GM19467 (cell line): ENCODE measurements around the gene MOGAT1.
"Not testable (repeated sequence)": the region's sequence is repeated elsewhere in the genome, so short reads cannot be mapped to it uniquely, and the experiment has no call there.

ENCODE experiments used
- ATAC-seq: cut with Tn5 transposase; IDR thresholded peaks from one replicate; pipeline ENCODE4 v1.9.1; 2021; ENCODE audit warnings: mild to moderate bottlenecking, moderate library complexity; ENCODE audit not compliant: unreplicated experiment

The MOGAT1 gene

DNA sequence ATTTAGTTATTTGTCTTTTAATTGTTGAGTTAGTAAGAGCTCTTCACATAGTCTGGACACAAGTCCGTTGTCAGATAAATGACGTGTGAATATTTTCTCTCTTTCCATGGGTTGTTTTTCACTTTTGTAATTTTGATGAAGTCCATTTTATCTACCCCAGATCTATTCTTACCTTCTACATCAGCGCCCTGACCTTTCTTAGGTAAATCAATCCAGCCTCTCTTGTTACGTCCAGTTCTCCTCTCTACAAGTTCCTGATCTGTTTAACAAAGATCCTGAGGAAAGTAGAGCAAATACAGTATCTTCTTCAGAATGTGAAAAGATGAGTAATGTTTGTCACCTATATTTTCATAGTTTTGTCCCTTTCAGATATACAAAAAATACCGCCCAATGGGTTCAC lies 66.9 kb downstream of the MOGAT1 start:
- ATAC-seq: no peak

DNA sequence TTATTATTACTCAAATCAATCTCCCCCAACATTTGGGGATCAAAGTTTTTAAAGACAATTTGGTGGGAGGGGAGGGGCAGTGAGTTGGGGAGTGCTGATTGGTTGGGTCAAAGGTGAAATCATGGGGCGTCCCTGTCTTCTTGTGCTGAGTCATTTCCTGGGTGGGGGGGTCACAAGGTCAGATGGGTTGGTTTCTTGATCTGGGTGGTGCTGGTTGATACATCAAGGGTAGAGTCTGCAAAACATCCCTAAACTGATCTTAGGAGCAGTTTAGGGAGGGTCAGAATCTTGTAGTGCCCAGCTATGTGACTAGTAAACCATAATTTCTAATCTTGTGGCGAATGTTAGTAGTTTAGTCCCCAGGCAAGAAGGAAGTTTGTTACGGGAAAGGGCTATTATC lies 67.4 kb downstream of the MOGAT1 start:
- ATAC-seq: no peak

DNA sequence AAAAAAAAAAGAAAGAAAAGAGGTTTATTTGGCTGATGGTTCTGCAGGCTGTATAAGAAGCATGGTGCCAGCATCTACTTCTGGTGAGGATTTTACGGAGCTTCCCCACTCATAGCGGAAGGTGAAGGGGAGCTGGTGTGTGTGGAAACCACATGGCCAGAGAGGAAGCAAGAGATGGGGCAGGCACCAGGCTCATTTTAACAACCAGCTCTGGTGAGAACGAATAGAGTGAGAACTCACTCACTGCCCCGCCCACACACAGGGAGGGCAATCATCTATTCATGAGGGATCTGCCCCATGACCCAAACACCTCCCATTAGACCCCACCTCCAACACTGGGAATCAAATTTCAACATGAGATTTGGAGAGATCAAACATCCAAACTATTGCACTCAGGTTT lies 68.5 kb downstream of the MOGAT1 start:
- ATAC-seq: no peak

DNA sequence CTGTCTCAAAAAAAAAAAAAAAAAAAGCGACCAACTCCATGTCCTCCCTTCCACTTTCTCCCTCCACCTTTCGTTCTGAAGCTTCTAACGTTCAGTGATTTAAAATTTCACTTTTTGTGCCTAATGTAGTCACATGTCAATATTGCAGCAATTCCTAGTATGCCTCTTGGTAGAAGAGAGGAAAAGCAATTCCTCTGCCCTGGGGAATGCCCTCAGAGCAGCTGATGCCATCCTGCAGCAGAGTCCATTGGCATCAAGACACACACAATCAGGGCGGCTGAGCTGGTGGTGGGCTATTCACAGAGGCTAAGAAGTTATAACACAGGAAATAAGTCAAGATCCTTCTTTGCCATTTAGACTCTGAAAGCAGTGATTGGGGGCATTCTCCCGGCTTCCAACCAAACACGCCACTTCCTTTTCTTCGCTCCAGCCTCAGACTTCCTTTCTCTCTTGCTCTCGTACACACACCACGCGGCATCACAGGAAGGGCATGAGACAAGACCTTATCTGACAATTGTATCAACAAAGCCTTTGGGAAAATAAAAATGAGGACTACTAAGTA lies 71.9 kb downstream of the MOGAT1 start:
- no peak for ATAC-seq

DNA sequence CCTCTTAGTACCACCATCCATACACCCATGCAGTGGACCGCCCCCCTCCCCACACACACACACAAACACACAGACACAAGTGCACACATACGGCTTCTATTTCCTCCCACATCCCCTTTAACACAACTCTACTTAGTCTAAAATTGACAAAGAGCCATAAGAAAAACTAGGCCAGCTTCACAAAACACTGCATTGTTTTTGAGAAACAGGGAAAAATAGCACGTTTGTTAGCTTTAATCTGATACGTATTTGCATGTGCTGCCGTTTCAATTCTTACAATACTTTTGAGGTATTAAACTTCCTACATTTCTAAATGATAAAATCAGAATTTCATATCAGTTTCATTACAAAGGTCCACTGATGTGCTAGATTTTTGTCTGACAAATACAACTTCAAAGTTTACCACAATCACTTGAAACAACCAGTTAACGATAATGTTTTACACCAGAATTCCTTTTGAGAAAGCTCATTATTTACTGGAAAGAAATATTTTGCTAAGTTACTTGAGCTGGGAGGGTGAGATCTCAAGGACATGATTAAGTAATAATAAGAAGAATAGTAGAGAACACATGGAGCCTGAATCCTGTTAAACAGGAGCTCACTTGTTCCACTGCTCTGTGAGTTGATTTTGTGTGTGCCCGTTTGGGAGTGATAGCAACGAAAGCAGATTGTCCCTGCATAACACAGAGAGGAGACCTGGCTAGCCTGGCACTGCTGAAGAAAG lies 74.5 kb downstream of the MOGAT1 start:
- no peak for ATAC-seq

DNA sequence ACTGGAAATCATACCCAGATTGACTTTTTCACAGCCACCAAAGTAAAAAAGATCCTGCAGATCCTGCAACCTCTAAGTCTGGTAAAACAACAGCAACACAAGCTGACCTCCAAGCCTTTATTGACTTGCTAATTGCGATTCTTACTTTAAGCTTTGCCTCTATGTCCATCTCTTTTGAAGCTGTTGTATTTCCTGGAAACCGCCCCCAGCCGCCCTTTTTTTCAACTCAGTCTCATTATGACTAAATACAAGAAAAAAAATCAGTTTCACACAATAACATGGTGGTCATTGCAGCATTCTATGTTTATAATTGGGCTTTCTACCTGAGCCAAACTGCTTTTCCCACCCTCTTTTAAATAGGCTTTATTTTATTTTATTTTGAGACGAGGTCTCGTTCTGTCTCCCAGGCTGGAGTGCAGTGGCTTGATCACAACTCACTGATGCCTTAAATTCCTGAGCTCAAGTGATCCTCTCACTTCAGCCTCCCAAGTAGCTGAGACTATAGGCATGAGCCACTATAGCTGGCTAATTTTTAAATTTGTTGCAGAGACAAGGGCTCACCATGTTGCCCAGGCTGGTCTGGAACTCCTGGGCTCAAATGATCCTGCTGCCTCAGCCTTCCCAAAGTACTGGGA lies 76.2 kb downstream of the MOGAT1 start:
- no peak for ATAC-seq

DNA sequence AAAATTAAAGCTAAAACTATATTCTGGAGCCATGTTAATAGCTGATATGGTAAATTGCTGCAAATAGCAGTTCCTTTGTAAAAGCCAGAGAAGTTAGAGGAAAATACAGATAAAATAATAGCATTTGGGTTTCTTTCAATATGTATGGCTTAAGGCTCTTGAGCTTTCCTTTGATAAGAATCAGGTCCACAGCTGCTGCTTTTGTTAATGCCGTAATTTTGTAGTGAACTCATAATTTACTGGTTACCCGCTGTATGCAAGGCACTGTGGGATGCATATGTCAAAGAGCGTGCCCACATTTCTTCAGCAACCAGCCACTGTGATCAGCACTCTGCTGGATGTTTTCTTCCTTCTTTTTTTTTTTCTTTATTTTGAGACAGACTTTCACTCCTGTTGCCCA lies 79.1 kb downstream of the MOGAT1 start:
- no peak for ATAC-seq

DNA sequence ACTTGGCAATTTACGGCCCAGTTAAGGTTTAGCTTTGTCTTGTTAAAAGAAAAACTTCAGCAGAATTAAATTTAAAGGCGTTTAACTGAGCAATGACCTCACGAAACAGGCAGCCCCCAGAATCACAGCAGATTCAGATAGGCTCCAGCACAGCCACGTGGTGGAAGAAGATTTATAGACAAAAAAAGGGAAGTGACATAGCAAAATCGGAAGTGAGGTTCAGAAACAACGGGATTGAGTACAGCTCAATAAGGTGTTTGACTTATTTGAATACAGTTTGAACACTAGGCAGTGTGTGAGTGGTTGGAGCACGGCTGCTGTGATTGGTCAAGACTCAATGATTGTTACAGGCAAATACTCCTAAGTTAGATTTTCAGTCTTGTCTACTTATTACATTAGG lies 79.8 kb downstream of the MOGAT1 start:
- no peak for ATAC-seq

DNA sequence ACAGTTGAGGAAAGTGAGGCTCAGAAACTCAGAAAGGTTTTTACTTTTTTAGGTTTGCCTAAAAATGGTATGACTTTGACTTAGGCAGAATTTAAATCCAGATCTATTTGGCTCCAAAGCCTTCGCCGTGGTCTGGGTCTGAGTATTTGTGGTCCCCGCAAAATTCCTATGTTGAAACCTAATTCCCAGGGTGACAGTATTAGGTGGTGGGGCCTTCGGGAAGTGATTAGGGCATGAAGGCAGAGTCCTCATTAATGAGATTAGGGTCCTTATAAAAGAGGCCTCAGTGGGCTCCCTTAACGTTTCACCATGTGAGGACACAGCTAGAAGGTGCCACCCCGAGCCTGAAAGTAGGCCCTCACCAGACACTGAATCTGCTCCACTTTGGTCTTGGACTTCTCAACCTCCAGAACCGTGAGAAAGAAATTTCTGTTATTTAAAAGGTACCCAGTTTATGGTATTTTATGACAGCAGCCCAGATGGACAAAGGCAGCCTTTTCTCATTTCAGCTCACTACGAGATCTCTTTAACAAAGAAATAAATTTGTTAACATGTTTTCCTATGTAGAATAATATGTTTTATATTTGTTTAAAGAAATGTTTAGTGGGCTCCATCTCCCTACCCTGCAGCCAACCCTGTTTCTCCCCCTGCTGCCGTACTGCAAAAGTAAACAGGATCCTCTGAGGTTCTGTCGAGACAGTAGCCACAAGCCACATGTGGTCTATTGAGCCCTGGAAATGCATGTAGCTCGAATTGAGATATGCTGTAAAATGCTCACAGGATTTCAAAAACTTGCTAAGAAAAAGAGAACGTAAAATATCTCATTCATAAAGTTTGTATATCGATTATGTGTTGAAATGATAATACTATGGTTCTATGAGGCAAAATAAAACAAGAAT lies 80.6 kb downstream of the MOGAT1 start:
- ATAC-seq: no peak

DNA sequence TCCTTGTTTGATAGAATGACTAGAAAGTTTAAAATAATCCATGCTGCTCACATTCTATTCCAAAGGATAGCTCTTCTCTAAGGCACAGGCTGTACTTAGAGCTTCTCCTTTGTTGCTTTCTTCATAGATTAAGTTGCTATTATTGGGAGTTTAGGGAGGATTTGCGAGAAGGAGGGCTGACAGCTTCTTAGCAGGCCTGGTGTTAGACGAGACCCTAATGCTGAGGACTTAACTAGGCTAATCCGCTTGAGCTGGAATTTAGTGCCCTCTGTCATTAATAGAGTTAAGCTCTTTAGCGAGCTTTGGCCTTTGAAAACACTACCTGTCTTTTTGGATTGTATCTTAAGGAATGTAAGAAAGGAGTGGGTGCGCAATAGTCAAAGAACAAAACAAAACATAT lies 81.3 kb downstream of the MOGAT1 start:
- no peak for ATAC-seq

DNA sequence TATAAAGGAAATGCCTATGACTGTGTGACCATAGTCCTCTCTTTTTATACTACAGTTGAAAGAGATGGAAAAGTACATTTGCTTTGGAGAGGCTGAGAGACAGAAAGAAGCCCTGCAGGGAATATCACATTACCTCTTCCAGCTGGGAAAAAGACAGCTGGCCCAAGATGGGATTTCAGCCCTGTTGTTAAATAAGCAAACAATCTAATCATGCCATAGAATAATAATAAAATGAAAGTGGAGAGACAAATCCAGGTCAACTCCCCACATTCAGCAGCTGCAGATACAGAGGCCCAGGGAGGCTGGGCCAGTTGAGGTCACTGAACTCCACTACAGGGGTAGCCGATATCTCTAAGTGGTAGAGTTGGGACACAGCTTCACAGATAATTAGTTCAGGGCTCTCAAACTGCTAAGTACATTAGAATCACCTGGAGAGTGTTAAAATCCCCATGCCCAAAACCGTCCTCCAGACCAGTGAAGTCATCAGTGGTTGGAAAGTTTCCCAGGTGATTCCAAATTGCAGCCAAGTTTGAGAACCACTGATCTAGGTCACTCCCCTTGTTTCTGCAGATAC lies 81.9 kb downstream of the MOGAT1 start:
- ATAC-seq: no peak

DNA sequence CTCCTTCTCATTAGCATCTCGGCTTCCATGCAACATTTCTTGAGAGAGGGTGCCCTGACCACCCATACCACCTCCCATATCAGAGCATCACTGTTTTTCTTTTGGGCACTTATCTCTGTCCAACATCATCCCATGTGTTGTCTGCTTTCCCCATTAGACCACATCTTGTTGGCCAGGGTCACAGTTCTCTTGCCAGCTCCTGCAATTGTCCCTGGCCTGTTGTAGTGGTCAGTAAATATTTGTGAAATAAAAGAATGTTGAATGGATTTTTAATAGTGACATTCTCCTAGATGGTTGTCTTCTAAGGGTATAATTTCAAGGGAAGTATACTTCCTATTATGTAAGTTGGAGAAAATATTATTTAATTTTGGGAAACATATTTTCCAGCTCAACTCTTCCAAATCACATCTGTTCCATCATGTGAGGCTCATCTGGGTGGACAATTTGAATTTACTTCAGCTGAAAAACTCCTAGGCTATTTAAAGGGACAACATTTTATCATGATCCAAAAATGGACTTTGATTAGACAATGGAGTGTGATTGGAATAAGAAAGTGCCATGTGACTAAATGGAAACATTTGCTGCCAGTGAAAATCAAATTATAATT lies 83.0 kb downstream of the MOGAT1 start:
- no peak for ATAC-seq

DNA sequence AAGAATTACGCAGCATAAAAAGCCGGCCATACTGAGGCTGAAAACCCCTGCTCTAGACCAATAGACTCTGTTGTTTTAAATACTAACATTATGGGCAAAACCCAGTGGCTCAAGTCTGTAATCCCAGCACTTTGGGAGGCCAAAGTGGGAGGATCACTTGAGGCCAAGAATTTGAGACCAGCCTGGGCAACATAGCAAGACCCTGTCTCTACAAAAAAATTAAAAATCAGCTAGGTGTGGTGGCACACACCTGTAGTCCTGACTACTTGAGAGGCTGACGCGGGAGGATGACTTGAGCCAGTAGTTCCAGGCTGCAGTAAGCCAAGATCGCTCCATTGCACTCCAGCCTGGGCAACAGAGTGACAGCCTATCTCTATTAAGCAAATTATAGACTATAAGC lies 84.1 kb downstream of the MOGAT1 start:
- ATAC-seq: not testable (repeated sequence)

DNA sequence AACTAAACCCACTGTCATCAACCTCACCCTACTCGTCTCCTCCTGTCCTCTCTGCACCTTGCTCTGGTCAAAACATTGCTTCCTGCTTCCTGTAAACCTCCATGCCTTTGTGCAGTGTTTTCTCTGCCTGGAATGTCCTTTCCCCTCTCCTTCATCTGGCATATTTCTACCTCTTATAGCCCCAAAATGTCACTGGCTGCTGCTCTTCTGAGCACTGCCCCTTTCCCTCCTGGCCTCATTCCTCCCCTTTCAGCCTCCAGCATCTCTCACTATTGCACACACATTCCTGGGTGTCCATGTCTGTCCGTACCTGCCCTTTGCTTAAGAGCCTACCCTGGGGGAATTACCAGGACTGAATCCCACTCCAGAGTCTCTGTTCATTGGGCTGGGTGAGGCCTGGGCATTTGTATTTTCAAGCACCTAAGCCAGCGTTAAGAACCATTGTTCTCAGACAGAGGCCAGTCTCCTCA lies 84.9 kb downstream of the MOGAT1 start:
- no peak for ATAC-seq

DNA sequence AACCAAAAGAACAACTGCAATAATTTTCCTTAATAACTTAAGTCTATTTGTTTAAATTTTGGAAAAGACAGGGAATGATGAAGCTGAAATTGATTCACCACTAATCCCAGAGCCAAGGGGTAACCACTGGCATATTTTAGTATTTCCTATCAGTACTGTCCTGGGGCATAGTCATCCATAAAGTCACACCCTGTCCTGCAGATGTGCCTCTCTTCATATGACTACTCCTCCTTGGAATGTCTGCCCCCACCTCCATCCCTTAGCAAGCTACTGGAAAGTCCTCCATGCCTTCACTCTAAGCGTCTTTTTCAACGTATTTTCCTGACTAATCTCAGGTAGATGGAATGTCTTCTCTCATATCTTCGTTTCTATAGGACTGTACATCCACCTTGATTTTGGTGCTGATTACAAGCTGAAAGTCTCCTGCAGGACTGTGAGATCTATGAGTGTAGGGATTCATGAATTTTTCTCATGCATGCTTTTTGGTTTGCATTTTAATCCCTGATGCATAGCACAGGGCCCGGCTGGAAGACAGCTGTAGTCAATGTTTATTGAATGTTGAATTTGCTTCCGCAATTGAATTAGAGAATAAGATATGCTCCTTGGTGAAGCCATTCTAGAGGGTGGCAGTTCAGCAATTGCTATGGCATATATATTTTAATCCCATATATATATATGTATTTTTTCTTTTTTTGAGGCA lies 85.6 kb downstream of the MOGAT1 start:
- no peak for ATAC-seq
